WERI-Rb-1 (cell line): ENCODE data around the gene CAMSAP2.
A peak's percentile ranks its signal among the peaks of the same experiment; 100 is the strongest.

Experiments
- DNase-seq: peaks from one replicate; pipeline ENCODE4 v3.0.0-alpha.2; 2020
- H3K27ac ChIP-seq: fragments of 250-450 bp; sonication (Bioruptor Pico); 2 replicates; pipeline ENCODE4 v1.5.1; 2020; ENCODE audit warnings: mild to moderate bottlenecking, moderate library complexity
- H3K27me3 ChIP-seq: fragments of 250-450 bp; sonication (Bioruptor Pico); 2 replicates; pipeline ENCODE4 v1.5.1; 2021; ENCODE audit warnings: mild to moderate bottlenecking, low read depth, moderate library complexity; ENCODE audit not compliant: insufficient read depth, severe bottlenecking
- H3K36me3 ChIP-seq: fragments of 250-450 bp; sonication (Bioruptor Pico); 2 replicates; pipeline ENCODE4 v1.5.1; 2020; ENCODE audit warnings: mild to moderate bottlenecking, moderate library complexity
- H3K4me3 ChIP-seq: 2 replicates; pipeline ENCODE4 v1.5.1; 2011; ENCODE audit warnings: low read depth, mild to moderate bottlenecking, control low read depth, low read length
- H3K9me3 ChIP-seq: fragments of 250-450 bp; sonication (Bioruptor Pico); 2 replicates; pipeline ENCODE4 v1.5.1; 2021; ENCODE audit warnings: mild to moderate bottlenecking, moderate library complexity; ENCODE audit not compliant: severe bottlenecking
- TF ChIP-seq, protein P1 (sequence below): IDR thresholded peaks from 2 replicates; pipeline ENCODE4 v1.5.1; 2011; ENCODE audit warnings: low read depth, mild to moderate bottlenecking, control low read depth, inconsistent platforms, low read length

CAMSAP2 gene

DNA sequence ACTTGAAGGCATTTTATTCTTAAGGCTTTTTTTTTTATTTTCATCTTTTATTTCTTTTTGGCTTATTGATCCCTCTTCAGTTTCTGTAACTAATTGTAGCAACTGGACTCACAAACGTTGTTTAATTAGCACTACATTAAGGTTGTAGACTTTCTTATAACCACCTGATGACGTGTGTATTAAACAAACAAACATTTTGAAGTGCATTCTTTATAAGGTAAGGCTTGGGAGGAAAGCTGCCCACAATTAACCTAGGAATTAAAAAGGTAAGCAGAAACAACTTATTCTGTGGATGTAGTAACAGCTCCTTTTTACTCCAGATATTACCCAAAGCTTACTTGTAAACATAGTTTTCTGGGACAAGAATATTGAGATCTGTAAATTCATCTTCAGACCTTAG lies 55.0 kb downstream of the CAMSAP2 start:
- H3K27ac ChIP-seq: no peak overlapping the region
- H3K9me3 ChIP-seq: no peaks in the 10 kb centered on the region
- TF ChIP-seq, protein P1, sequence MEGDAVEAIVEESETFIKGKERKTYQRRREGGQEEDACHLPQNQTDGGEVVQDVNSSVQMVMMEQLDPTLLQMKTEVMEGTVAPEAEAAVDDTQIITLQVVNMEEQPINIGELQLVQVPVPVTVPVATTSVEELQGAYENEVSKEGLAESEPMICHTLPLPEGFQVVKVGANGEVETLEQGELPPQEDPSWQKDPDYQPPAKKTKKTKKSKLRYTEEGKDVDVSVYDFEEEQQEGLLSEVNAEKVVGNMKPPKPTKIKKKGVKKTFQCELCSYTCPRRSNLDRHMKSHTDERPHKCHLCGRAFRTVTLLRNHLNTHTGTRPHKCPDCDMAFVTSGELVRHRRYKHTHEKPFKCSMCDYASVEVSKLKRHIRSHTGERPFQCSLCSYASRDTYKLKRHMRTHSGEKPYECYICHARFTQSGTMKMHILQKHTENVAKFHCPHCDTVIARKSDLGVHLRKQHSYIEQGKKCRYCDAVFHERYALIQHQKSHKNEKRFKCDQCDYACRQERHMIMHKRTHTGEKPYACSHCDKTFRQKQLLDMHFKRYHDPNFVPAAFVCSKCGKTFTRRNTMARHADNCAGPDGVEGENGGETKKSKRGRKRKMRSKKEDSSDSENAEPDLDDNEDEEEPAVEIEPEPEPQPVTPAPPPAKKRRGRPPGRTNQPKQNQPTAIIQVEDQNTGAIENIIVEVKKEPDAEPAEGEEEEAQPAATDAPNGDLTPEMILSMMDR: no peak
- DNase-seq: no peak
- peaks cover 19% of the 10 kb centered on the region for H3K36me3 ChIP-seq
- H3K4me3 ChIP-seq: no peak overlapping the region
- no peaks in the 10 kb centered on the region for H3K27me3 ChIP-seq

DNA sequence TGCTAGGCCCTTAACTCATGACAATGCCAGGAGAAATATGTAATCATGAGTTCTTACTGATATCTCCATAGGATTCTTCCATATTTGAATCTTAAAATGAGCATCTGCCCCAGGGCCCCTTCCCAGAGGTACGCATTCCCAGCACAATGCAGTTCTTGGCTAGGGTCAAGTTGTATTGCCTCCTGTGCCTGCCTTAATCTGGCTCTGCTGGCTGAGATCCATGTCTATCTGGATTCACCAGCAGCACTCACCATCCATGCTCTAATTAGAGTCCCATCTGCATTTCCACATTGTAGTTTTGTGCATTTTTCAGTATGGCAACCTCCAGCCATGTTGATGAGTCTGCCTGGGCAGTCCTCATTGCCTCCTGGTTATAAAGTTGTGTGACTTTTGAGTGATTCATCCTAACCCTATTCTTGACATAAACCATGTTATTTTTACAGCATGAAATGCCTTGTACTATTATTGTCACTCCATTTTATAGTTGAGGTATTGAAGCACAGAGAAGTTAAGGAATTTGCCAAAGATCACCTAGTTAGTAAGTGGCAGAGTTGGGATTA lies 55.9 kb downstream of the CAMSAP2 start:
- H3K36me3 ChIP-seq: peaks cover 15% of the 10 kb centered on the region
- H3K27ac ChIP-seq: no peak overlapping the region
- TF ChIP-seq, protein P1: no peak
- no peaks in the 10 kb centered on the region for H3K27me3 ChIP-seq
- no peak overlapping the region for H3K4me3 ChIP-seq
- DNase-seq: no peak
- H3K9me3 ChIP-seq: no peaks in the 10 kb centered on the region

DNA sequence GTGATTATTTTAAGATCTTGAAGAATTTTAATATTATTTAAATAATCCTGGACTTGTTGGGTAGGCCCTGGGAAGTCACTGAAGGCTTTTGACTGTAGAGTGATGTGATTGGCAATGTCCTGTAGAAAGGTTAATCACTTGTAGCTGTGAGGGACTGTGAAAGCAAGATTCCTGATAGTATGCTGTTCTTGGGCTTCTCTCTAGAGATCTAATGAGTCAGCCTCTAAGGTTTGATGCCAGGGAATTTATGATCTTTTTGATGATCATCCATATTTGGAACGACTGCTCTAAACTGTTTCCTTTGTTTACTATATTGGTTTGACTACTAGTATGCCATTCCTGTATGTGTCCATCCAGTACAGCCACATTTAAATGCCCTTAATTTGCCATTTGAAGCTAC lies 56.5 kb downstream of the CAMSAP2 start:
- no peak for DNase-seq
- Histone ChIP-seq H3K36me3 (peaks cover 11% of the 10 kb centered on the region), H3K27ac (no peak overlapping the region), H3K27me3 (no peaks in the 10 kb centered on the region), H3K4me3 (no peak overlapping the region), H3K9me3 (no peaks in the 10 kb centered on the region)
- TF ChIP-seq, protein P1: no peak

DNA sequence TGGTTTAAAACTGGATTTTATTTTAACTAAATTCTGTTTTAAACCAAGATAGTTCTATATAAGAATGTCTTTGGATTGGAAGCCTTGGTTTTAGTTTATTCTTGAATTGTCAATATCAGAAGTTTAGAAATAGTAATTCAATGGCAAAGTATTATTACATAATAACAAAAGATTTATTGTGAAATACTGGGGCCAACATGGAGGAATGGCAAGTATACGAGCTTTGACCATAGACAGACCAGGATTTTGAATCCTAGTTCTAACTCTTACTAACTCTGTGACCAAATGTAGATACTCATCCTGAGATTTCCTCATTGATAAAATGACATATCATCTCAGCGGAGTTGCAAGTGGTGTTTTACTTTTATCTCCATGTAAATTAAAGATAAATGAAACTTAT lies 63.3 kb downstream of the CAMSAP2 start:
- Histone ChIP-seq H3K4me3 (no peak overlapping the region), H3K36me3 (peaks cover 8% of the 10 kb centered on the region), H3K27me3 (no peaks in the 10 kb centered on the region), H3K27ac (no peak overlapping the region), H3K9me3 (no peaks in the 10 kb centered on the region)
- TF ChIP-seq, protein P1: no peak
- no peak for DNase-seq

DNA sequence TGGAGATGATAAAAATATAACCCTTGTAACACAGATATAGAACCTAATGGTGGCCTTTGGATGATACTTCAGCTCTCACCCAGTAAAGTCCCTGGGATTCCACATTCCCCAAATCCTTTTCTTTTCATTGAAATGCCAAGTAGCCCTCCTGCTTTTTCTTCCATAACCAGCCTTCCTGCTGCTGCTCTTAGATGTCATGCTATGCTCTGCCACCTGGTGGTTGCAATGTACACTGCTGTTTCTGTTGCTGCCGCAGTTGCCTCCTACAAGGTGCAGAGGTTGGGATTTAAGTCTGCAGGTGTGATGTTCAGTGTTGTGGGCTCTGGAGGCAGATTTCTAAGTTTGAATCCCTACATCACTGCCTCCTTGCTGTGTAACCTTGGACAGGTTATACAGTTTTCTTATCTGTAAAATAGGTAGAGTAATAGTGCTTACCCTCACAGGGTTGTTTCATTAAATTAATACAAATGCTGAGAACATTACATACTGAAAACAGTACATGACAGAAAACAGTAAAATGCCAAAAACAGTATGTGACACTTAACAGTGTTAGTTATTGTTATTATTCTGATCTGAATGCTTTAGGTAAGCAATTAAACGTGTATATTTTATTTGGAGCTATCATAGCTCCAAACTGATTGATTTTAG lies 64.3 kb downstream of the CAMSAP2 start:
- no peak overlapping the region for H3K4me3 ChIP-seq
- H3K27ac ChIP-seq: no peak overlapping the region
- H3K9me3 ChIP-seq: no peaks in the 10 kb centered on the region
- H3K36me3 ChIP-seq: peaks cover 17% of the 10 kb centered on the region
- TF ChIP-seq, protein P1: peak; percentile 99
- peak; percentile 95 for DNase-seq
- no peaks in the 10 kb centered on the region for H3K27me3 ChIP-seq

DNA sequence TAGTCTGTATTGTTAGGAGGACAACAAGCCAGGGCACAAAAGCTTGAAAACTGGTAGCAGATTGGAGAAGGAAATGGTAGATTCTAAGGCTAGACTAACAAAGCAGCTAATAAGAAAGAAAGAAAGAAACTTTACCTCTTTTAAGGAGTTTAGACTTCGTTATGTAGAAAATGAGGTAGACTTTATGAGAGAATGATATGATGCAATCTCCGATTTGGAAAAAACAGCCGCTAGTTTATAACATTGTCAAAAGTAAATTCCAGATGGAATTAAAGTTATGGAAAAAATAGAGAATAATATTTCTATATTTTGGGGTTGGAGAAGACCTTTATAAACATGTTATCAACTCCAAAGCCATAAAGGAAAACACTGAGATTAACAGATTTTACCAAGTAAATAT lies 67.0 kb downstream of the CAMSAP2 start:
- no peak overlapping the region for H3K4me3 ChIP-seq
- H3K27me3 ChIP-seq: no peaks in the 10 kb centered on the region
- TF ChIP-seq, protein P1: no peak
- H3K36me3 ChIP-seq: peaks cover 42% of the 10 kb centered on the region
- no peaks in the 10 kb centered on the region for H3K9me3 ChIP-seq
- no peak overlapping the region for H3K27ac ChIP-seq
- DNase-seq: no peak
